Ovary (tissue), 3 donors: ENCODE measurements around the gene NFIA.

ENCODE experiments used
- EP300 ChIP-seq: sonication (generic); formaldehyde crosslinking; IDR thresholded peaks from one replicate; pipeline ENCODE4 v1.6.1; 2017; ENCODE audit warnings: antibody characterized with exemption
- POLR2A ChIP-seq: fragments of 450-650 bp; IDR thresholded peaks from one replicate; pipeline ENCODE4 v1.6.1; 2017; ENCODE audit warnings: antibody characterized with exemption, mild to moderate bottlenecking, moderate library complexity
- TF ChIP-seq, protein P1 (sequence below), 3 donors: fragments of 450-650 bp in 2 of 3; fragments of 200-600 bp in 1 of 3; IDR thresholded peaks; one replicate each; pipeline versions ENCODE4 v1.5.1 to v1.8.0; 2016 to 2022; ENCODE audit warnings: antibody characterized with exemption in 3 of 3, mild to moderate bottlenecking in 1 of 3
- donor health status: DM: no; HTN: no; CAD: no.

DNA sequence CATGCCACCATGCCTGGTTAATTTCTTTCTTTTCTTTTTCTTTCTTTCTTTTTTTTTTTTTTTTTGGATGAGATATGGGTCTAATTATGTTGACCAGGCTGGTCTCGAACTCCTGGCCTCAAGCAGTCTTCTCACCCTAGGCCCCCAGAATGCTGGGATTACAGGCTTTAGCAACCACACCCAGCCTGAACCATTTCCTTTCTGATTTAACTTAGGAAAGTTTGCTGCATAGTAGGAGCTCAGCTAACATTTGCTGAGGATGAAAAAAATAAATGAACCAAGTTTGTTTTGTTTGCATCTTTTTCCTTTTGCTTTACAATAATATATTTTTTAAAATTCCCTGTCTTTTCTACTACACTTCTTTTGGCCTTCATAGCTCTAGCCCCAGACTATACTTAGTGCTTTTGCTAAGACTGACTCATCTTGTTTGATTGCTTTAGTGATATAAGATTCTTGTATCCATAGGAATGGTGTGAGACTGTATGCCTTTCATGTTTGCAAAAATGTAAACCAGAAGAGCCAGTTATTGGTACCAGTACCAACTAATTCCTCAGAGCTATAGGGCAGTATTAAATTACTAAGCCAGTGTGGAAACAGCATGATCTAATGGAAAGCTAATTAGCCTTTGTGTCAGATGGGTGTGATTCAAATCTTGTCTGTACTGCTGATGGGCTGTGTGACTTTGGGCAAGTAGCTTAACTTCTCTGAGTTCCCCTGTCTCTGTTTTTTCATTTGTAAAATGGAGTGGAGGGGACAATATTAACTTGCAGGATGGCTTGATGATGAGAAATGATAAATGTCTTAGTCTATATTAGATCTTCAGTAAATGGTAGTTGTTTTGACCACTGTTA, 66.9 kb downstream of the NFIA start:
- TF ChIP-seq, protein P1, sequence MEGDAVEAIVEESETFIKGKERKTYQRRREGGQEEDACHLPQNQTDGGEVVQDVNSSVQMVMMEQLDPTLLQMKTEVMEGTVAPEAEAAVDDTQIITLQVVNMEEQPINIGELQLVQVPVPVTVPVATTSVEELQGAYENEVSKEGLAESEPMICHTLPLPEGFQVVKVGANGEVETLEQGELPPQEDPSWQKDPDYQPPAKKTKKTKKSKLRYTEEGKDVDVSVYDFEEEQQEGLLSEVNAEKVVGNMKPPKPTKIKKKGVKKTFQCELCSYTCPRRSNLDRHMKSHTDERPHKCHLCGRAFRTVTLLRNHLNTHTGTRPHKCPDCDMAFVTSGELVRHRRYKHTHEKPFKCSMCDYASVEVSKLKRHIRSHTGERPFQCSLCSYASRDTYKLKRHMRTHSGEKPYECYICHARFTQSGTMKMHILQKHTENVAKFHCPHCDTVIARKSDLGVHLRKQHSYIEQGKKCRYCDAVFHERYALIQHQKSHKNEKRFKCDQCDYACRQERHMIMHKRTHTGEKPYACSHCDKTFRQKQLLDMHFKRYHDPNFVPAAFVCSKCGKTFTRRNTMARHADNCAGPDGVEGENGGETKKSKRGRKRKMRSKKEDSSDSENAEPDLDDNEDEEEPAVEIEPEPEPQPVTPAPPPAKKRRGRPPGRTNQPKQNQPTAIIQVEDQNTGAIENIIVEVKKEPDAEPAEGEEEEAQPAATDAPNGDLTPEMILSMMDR (IDR thresholded peaks at IDR 0.05), result no peak
- TF ChIP-seq POLR2A, result no peak
- no peak for TF ChIP-seq EP300
